ENCODE results near the gene SMIM35. TPM values are rescaled to one million over a fixed set of nuclear protein-coding genes. Genes with fewer than 3 reads are reported as not detected.

SMIM35 gene
- total RNA-seq, 1 experiment from 2014 or later: not detected

GRCh38 chr11:118073554-118073953 lies 13.2 kb downstream of the SMIM35 start:
- Mint-ChIP-seq H3K4me3 (no peak overlapping the region), H3K27me3 (ENCODE audit: low read depth) (peaks cover 11% of the 10 kb centered on the region), H3K4me1 (peaks cover 20 to 34% of the 10 kb centered on the region in 2 experiments), H3K27ac (no peak overlapping the region), H3K9me3 (peaks cover 0 to 3% of the 10 kb centered on the region in 2 experiments; a peak in 1 of 5 replicates), H3K36me3 (ENCODE audit: insufficient read depth in 1 of 3, low read depth in 3 of 3) (no peaks in the 10 kb centered on the region)
- H2BK120ac ChIP-seq (ENCODE audit: low read depth, low read length, poor library complexity, severe bottlenecking): no peak overlapping the region
- no peak overlapping the region for H3K4me2 ChIP-seq (ENCODE audit: insufficient read depth, insufficient read length, low read length)
- H2BK5ac ChIP-seq (ENCODE audit: insufficient read length, low read length): no peak overlapping the region
- no peak overlapping the region for H3K27ac ChIP-seq (ENCODE audit: insufficient read length, low read depth, low read length)
- no peak for DNase-seq
- no peak overlapping the region for H2BK15ac ChIP-seq (ENCODE audit: low read depth, low read length)
- no peak overlapping the region for H2AFZ ChIP-seq (ENCODE audit: low read length)
- no peaks in the 10 kb centered on the region for H3K9me3 ChIP-seq (ENCODE audit: control insufficient read depth, low read depth, low read length)
- H4K20me1 ChIP-seq (ENCODE audit: control insufficient read depth, insufficient read depth, insufficient read length): no peaks in the 10 kb centered on the region
- H4K8ac ChIP-seq (replicated peaks; ENCODE audit: insufficient read length, low read depth, low read length): no peak overlapping the region
- H4K5ac ChIP-seq (ENCODE audit: insufficient read length, low read depth, low read length): no peak overlapping the region
- H3K4me1 ChIP-seq (ENCODE audit: insufficient read depth, low read length): no peaks in the 10 kb centered on the region; the same call in 1 of the 2 replicates
- no peaks in the 10 kb centered on the region for H3K79me2 ChIP-seq (ENCODE audit: insufficient read depth, low read length)
- H4K91ac ChIP-seq (ENCODE audit: insufficient read length, low read depth, low read length): no peak overlapping the region
- no peak overlapping the region for H2BK12ac ChIP-seq (ENCODE audit: insufficient read length, low read depth, low read length)
- no peaks in the 10 kb centered on the region for H3K27me3 ChIP-seq (ENCODE audit: insufficient read depth, low read length)
- H3K56ac ChIP-seq (ENCODE audit: insufficient read length, low read depth, low read length): no peak overlapping the region
- no peak overlapping the region for H3T11ph ChIP-seq (ENCODE audit: low read length)
- H3K4ac ChIP-seq (ENCODE audit: low read depth, low read length): no peak overlapping the region
- WGBS (ENCODE audit: extremely low coverage, insufficient read length, low lambda C conversion rate): no CpG with 5 or more reads among the region's 9 CpGs
- no peak overlapping the region for H3K18ac ChIP-seq (ENCODE audit: insufficient read length, low read depth, low read length)
- H3K79me1 ChIP-seq (ENCODE audit: insufficient read depth, low read depth, low read length, poor library complexity, severe bottlenecking): no peaks in the 10 kb centered on the region
- no peak overlapping the region for H2BK20ac ChIP-seq (ENCODE audit: low read depth, low read length, poor library complexity, severe bottlenecking)
- H3K23me2 ChIP-seq (ENCODE audit: insufficient read length, low read depth, low read length, poor library complexity, severe bottlenecking): no peaks in the 10 kb centered on the region
- H3K23ac ChIP-seq (ENCODE audit: insufficient read length, low read depth, low read length): no peak overlapping the region
- H3K9ac ChIP-seq (ENCODE audit: extremely low read depth, insufficient read length, low read length): no peak overlapping the region
- H2AK5ac ChIP-seq (ENCODE audit: insufficient read length, low read length): no peak overlapping the region
- TF ChIP-seq CTCF (conservative IDR thresholded peaks at IDR 0.05): no peak
- no peak overlapping the region for H3K14ac ChIP-seq (ENCODE audit: insufficient read depth, low read length)

Measured in H9 (cell line).